ENCODE measurements around the gene CSNK1D. TPM values are rescaled to one million over a fixed set of nuclear protein-coding genes. Genes with fewer than 3 reads are reported as not detected.
A peak's percentile ranks its signal among the peaks of the same experiment; 100 is the strongest.

CSNK1D gene
- polyA plus RNA-seq, 4 donors, result 111 to 148 (median 137) TPM

GRCh38 chr17:82217530-82218204, 55.8 kb downstream of the CSNK1D start:
- Histone ChIP-seq H3K4me3 (ENCODE audit: low read depth in 1 of 3, low read length in 3 of 3) (no peak overlapping the region), H3K27ac (ENCODE audit: low read depth in 1 of 3, low read length in 2 of 3) (peak overlapping the region in 1 of 3 donors; percentile 77), H3K36me3 (ENCODE audit: control insufficient read depth in 3 of 3, insufficient read depth in 2 of 3, low read depth in 1 of 3, low read length in 3 of 3) (no peaks in the 10 kb centered on the region), H3K9me3 (ENCODE audit: control insufficient read depth in 2 of 2, insufficient read depth in 1 of 2, low read depth in 1 of 2, low read length in 1 of 2) (no peaks in the 10 kb centered on the region), H3K27me3 (ENCODE audit: control insufficient read depth in 3 of 3, insufficient read depth in 3 of 3, low read length in 3 of 3) (no peaks in the 10 kb centered on the region), H3K4me1 (ENCODE audit: control insufficient read depth in 3 of 3, insufficient read depth in 2 of 3, low read depth in 1 of 3, low read length in 2 of 3) (peaks cover 0 to 4% (median 3%) of the 10 kb centered on the region in 3 donors)
- DNase-seq (no peak), FAIRE-seq (no peak)
- 61 to 69% (median 62%) methylated on average over 21 of the region's 21 CpGs for WGBS, 3 donors

DNA sequence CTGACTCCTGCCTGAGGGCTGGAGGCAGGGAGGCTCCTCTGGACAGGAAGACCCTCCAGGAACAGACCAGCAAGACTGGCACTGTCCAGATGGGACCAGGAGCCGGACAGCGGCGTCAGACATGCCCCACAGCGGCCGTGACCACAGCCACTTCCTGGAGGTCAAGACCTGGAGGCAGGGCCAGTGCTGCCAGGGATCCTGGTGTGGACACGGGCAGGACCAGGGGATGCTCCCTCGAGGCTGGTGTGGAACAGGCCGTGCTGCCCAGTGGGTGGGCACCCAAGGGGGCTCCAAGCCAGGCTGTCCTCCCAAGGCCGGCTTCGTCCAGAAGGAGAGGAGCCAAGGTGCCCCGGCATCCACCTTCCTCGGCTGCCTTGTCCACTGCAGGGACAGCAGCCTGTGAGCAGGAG, 56.4 kb downstream of the CSNK1D start:
- Histone ChIP-seq H3K27me3 (ENCODE audit: control insufficient read depth in 3 of 3, insufficient read depth in 3 of 3, low read length in 3 of 3) (no peaks in the 10 kb centered on the region), H3K4me3 (ENCODE audit: low read depth in 1 of 3, low read length in 3 of 3) (no peak overlapping the region), H3K27ac (ENCODE audit: low read depth in 1 of 3, low read length in 2 of 3) (peak overlapping the region in 1 of 3 donors; percentile 77), H3K9me3 (ENCODE audit: control insufficient read depth in 2 of 2, insufficient read depth in 1 of 2, low read depth in 1 of 2, low read length in 1 of 2) (no peaks in the 10 kb centered on the region), H3K36me3 (ENCODE audit: control insufficient read depth in 3 of 3, insufficient read depth in 2 of 3, low read depth in 1 of 3, low read length in 3 of 3) (no peaks in the 10 kb centered on the region), H3K4me1 (ENCODE audit: control insufficient read depth in 3 of 3, insufficient read depth in 2 of 3, low read depth in 1 of 3, low read length in 2 of 3) (peaks cover 0 to 4% (median 3%) of the 10 kb centered on the region in 3 donors)
- WGBS, 3 donors, result 68 to 75% (median 72%) methylated on average over 11 to 12 of the region's 12 CpGs
- FAIRE-seq (no peak), DNase-seq (no peak)

- Histone ChIP-seq H3K4me3 (ENCODE audit: low read depth in 1 of 3, low read length in 3 of 3) (no peak overlapping the region), H3K9me3 (ENCODE audit: control insufficient read depth in 2 of 2, insufficient read depth in 1 of 2, low read depth in 1 of 2, low read length in 1 of 2) (no peaks in the 10 kb centered on the region), H3K27ac (ENCODE audit: low read depth in 1 of 3, low read length in 2 of 3) (peak overlapping the region in 2 of 3 donors; percentile 16 to 77), H3K27me3 (ENCODE audit: control insufficient read depth in 3 of 3, insufficient read depth in 3 of 3, low read length in 3 of 3) (no peaks in the 10 kb centered on the region), H3K36me3 (ENCODE audit: control insufficient read depth in 3 of 3, insufficient read depth in 2 of 3, low read depth in 1 of 3, low read length in 3 of 3) (no peaks in the 10 kb centered on the region), H3K4me1 (ENCODE audit: control insufficient read depth in 3 of 3, insufficient read depth in 2 of 3, low read depth in 1 of 3, low read length in 2 of 3) (peaks cover 0 to 10% (median 4%) of the 10 kb centered on the region in 3 donors)
- WGBS, 3 donors, result 25 to 42% (median 35%) methylated on average over 17 of the region's 17 CpGs
- FAIRE-seq (no peak), DNase-seq (peak in 1 of 2 donors; percentile 46)
Measured at GRCh38 chr17:82216301-82217119, 57.0 kb downstream of the CSNK1D start.

DNA sequence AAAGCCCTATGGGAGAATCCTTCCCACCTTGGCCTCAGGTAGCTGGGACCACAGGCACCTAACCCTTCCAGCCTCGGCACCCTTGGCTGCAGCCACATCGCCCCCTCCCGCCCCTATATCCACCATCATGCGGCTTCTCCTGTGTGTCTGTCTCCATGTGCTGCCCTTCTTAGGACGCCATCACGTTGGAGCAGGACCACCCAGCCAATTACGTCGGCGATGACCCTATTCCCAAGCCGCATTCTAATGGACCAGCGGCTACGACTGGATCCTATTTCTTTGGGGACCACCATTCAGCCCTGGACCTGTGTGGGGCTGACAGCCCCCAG, 57.6 kb downstream of the CSNK1D start:
- no peak for DNase-seq
- Histone ChIP-seq H3K4me1 (ENCODE audit: control insufficient read depth in 3 of 3, insufficient read depth in 2 of 3, low read depth in 1 of 3, low read length in 2 of 3) (peaks cover 0 to 11% (median 4%) of the 10 kb centered on the region in 3 donors), H3K36me3 (ENCODE audit: control insufficient read depth in 3 of 3, insufficient read depth in 2 of 3, low read depth in 1 of 3, low read length in 3 of 3) (no peaks in the 10 kb centered on the region), H3K27ac (ENCODE audit: low read depth in 1 of 3, low read length in 2 of 3) (peak overlapping the region in 1 of 3 donors; percentile 77), H3K9me3 (ENCODE audit: control insufficient read depth in 2 of 2, insufficient read depth in 1 of 2, low read depth in 1 of 2, low read length in 1 of 2) (no peaks in the 10 kb centered on the region), H3K4me3 (ENCODE audit: low read depth in 1 of 3, low read length in 3 of 3) (no peak overlapping the region), H3K27me3 (ENCODE audit: control insufficient read depth in 3 of 3, insufficient read depth in 3 of 3, low read length in 3 of 3) (no peaks in the 10 kb centered on the region)
- 86 to 91% (median 90%) methylated on average over 12 of the region's 12 CpGs for WGBS, 3 donors
- no peak for FAIRE-seq

- Histone ChIP-seq H3K27me3 (ENCODE audit: control insufficient read depth in 3 of 3, insufficient read depth in 3 of 3, low read length in 3 of 3) (no peaks in the 10 kb centered on the region), H3K4me1 (ENCODE audit: control insufficient read depth in 3 of 3, insufficient read depth in 2 of 3, low read depth in 1 of 3, low read length in 2 of 3) (peaks cover 0 to 11% (median 4%) of the 10 kb centered on the region in 3 donors), H3K27ac (ENCODE audit: low read depth in 1 of 3, low read length in 2 of 3) (peak overlapping the region in 1 of 3 donors; percentile 77), H3K36me3 (ENCODE audit: control insufficient read depth in 3 of 3, insufficient read depth in 2 of 3, low read depth in 1 of 3, low read length in 3 of 3) (no peaks in the 10 kb centered on the region), H3K4me3 (ENCODE audit: low read depth in 1 of 3, low read length in 3 of 3) (no peak overlapping the region), H3K9me3 (ENCODE audit: control insufficient read depth in 2 of 2, insufficient read depth in 1 of 2, low read depth in 1 of 2, low read length in 1 of 2) (no peaks in the 10 kb centered on the region)
- WGBS, 3 donors, result 74 to 76% (median 74%) methylated on average over 19 to 25 of the region's 25 CpGs
- FAIRE-seq (no peak), DNase-seq (no peak)
Measured at GRCh38 chr17:82215095-82215971, 58.2 kb downstream of the CSNK1D start.

- Histone ChIP-seq H3K27me3 (ENCODE audit: control insufficient read depth in 3 of 3, insufficient read depth in 3 of 3, low read length in 3 of 3) (no peaks in the 10 kb centered on the region), H3K27ac (ENCODE audit: low read depth in 1 of 3, low read length in 2 of 3) (no peak overlapping the region), H3K36me3 (ENCODE audit: control insufficient read depth in 3 of 3, insufficient read depth in 2 of 3, low read depth in 1 of 3, low read length in 3 of 3) (no peaks in the 10 kb centered on the region), H3K4me3 (ENCODE audit: low read depth in 1 of 3, low read length in 3 of 3) (no peak overlapping the region), H3K9me3 (ENCODE audit: control insufficient read depth in 2 of 2, insufficient read depth in 1 of 2, low read depth in 1 of 2, low read length in 1 of 2) (no peaks in the 10 kb centered on the region), H3K4me1 (ENCODE audit: control insufficient read depth in 3 of 3, insufficient read depth in 2 of 3, low read depth in 1 of 3, low read length in 2 of 3) (peaks cover 0 to 11% (median 4%) of the 10 kb centered on the region in 3 donors)
- DNase-seq (no peak), FAIRE-seq (no peak)
- WGBS, 3 donors, result 87 to 90% (median 90%) methylated on average over 11 of the region's 11 CpGs
Measured at GRCh38 chr17:82214012-82214628, 59.4 kb downstream of the CSNK1D start.

DNA sequence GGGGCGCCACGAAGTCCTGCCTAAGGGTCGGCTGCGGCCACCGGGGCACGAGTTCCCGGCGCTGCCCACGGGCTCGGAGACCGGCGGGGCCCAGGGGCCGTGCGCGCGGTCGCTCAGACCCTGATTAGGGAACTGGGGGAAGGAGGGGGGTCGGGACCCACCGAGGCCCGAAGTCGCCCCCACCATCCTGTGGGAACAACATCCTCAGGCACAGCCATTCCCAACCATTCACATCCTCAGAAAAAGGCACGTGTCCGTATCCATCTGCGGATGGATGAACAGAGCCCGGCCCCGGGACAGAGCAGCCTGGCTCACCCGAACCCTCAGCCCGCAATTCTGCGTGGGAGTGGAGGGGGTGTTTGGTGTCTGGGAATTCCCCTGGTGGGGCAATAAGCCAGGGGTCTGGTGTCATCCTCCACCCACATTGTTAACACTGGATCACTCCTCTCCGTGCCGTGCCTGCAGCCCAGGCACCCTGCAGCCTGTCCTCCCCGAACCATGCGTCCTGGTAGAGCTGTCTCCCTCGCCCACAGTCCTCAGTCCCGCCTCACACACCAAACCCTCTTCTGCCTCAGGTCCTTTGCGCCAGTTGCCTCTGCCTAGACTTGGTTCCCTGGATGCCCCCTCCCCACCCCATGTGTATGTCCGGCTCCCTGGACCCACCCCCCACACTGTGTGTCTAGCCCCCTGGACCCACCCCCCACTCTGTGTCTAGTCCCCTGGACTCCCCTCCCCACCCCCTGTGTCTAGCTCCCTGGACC, 60.1 kb downstream of the CSNK1D start:
- WGBS, 3 donors, result 9 to 10% (median 9%) methylated on average over 19 to 37 of the region's 37 CpGs
- no peak for FAIRE-seq
- Histone ChIP-seq H3K27ac (ENCODE audit: low read depth in 1 of 3, low read length in 2 of 3) (peak overlapping the region in 1 of 3 donors; percentile 81), H3K9me3 (ENCODE audit: control insufficient read depth in 2 of 2, insufficient read depth in 1 of 2, low read depth in 1 of 2, low read length in 1 of 2) (no peaks in the 10 kb centered on the region), H3K4me1 (ENCODE audit: control insufficient read depth in 3 of 3, insufficient read depth in 2 of 3, low read depth in 1 of 3, low read length in 2 of 3) (peaks cover 0 to 11% (median 4%) of the 10 kb centered on the region in 3 donors), H3K36me3 (ENCODE audit: control insufficient read depth in 3 of 3, insufficient read depth in 2 of 3, low read depth in 1 of 3, low read length in 3 of 3) (no peaks in the 10 kb centered on the region), H3K27me3 (ENCODE audit: control insufficient read depth in 3 of 3, insufficient read depth in 3 of 3, low read length in 3 of 3) (no peaks in the 10 kb centered on the region), H3K4me3 (ENCODE audit: low read depth in 1 of 3, low read length in 3 of 3) (peak overlapping the region; percentile 70 to 92 (median 78))
- peak; percentile 16 to 57 for DNase-seq
